ENCODE measurements around the gene IDH2. TPM values are rescaled to one million over a fixed set of nuclear protein-coding genes. Genes with fewer than 3 reads are reported as not detected.
A peak's percentile ranks its signal among the peaks of the same experiment; 100 is the strongest.

IDH2 gene
- total RNA-seq, 1 donor from 2014 or later: 1,067 TPM

DNA sequence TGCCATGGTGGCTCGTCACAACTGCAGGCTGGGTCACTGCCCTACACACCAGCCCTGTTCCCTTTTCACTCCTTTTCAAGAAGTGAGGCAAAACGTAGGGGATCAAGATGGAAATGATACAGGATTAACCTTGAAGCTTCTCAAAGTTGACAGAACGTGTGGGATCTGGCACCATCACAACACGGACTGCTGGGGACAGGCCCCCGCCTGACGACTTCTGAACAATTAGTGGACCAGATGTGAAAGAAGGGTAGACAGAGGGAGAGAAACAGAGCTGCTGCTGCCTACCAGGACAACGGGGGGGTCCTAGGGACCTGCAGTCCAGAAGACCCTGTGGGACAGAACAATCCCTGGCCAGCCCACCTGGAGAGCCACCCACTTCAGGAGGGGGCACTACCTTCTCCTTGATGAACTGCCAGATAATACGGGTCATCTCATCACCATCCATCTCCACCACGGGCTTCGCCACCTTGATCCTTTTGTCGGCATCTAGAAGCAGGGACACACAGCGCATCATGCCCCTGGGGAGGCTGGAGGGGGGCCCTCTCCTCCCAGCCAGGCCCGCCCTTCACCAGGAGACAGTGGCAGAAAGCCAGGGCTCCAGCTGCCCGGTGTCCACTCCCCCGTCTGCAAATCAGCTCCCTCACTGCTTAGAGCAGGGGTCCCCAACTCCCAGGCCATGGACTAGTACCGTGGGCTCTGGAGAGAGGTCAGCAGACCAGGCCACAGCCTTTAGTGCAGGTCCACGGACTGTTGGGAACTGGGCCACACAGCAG is 10.9 kb downstream of the IDH2 start:
- ATAC-seq (ENCODE audit: poor library complexity) (no peak), DNase-seq (peak; percentile 25)
- intact Hi-C loops (cut with DNase I): no loop called here

DNA sequence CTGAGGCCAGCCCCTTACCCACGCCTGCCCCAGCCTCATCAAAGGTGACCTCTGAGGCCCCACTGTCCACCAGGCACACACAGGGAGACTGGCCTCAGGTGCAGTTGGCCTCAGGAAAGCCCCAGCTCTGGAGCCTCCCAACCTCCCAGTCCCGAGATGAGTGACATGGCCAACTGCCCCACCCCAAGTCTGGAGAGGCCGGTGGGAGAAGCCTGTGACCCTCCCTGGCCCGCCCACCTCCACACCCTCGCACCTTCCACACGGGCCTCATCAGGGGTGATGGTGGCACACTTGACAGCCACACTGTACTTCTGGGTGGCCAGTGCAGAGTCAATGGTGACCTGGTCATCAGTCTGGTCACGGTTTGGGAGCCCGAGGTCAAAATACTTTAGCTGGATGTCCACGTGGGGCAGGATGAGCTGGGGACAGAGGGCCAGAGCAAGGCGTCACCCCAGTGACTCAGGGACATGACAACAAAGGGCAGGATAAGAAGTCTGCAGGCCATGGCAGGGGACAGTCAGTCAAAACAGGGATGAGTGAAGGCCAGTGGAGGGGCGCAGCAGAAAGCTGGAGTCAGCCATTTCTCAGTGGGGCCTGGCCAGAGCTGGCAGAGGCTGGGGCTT is 11.9 kb downstream of the IDH2 start:
- ATAC-seq (ENCODE audit: poor library complexity) (no peak), DNase-seq (peak; percentile 14)
- intact Hi-C loops (cut with DNase I): no loop called here

DNA sequence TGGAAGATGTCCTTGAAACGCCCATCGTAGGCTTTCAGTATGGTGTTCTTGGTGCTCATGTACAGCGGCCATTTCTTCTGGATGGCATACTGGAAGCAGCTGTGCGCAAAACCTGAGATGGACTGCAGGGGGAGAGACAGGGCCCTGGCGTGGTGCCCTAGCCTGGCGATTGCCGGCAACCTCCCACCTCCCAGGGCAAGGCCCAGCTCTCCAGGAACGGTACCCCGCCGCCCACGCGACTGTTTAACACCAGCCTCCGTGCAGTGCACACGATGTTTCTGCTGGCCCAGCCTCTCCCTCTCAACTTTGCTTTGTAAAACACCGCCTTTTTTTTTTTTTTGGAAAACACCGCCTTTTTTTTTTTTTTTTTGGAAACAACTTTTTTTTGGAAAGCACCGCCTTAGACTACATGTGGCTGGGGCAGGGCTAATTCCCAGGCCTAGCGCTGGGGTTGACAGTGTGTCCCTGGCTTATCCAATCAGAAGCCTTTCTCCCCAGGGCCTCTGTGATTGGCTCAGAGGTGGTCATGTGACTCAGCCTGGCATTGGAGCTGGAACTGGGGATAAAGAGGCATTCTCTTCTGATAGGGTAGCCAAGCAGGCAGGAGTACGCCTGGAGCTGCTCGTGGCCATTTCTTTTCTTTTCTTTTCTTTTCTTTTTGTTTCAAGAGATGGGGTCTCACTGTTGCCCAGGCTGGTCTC is 14.7 kb downstream of the IDH2 start:
- intact Hi-C loops (cut with DNase I): loop anchor here (5.0 kb wide), 1 partner anchor 345 kb away; no protein-coding TSS in a partner anchor
- DNase-seq: peak; percentile 44
- ATAC-seq (ENCODE audit: poor library complexity): peak; percentile 8

DNA sequence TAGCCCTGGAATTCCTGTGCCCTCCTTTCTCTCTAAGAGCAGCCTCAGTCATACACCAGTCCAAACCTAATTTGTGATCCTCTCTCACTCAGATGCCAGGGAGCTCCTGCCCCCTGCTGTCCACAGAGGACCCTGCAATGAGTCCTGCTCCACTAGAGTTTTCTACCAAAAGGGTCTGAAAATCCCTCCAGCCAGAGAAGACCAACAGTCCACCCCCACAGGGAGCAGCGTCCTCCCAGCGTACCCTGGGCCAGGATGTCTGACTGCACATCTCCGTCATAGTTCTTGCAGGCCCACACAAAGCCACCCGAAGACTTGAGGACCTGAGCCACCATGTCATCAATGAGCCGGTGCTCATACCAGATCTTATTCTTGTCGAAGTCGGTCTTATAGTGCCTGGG is 15.4 kb downstream of the IDH2 start:
- intact Hi-C loops (cut with DNase I): loop anchor here (5.0 kb wide), 1 partner anchor 345 kb away; no protein-coding TSS in a partner anchor
- no peak for ATAC-seq (ENCODE audit: poor library complexity)
- DNase-seq: peak; percentile 57

DNA sequence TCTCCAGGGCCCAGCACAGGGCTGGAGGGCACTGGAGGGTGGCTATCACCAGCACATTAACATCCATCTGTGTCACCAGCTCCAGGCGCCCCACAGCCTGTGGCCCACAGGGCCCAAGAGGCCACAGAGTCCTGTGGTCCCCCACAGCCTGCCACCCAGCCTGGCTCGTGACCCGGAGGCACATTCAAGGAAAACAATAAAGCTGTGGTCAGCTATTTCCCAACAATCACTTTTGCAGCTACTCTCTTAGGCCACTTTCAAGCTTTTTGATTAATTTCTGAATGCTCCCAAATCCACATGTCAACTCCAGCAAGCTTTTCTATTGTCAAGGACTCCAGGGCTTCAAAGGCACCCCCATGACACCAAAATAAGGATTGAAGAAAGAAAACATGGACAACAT is 16.7 kb downstream of the IDH2 start:
- no peak for DNase-seq
- intact Hi-C loops (cut with DNase I): loop anchor here (5.0 kb wide), 1 partner anchor 343 kb away; no protein-coding TSS in a partner anchor
- no peak for ATAC-seq (ENCODE audit: poor library complexity)

DNA sequence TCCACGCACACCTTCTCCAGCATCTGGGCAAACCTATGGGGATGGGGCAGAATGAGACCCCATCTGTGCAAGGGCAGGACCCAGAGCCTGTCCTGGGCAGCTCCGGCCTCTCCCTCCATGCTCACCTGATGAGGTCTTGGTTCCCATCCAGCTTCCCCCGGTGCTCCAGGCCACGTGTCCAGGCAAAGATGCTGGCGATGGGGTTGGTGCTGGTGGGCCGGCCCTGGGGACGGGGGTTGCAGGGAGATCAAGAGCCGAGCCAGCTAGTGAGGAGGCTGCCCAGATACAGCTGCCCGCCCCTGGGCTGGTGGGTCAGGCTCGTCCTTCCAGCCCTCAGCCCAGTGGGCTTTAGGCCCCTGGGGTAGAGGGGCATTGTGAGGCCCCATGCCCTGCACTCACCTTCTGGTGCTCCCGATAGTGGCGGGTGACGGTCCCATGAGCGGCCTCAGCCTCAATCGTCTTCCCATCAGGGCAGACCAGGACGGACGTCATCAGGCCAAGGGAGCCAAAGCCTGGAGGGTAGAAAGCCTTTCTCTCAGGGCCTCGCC is 17.3 kb downstream of the IDH2 start:
- ATAC-seq (ENCODE audit: poor library complexity) (no peak), DNase-seq (no peak)
- intact Hi-C loops (cut with DNase I): loop anchor here (5.0 kb wide), 1 partner anchor 343 kb away; no protein-coding TSS in a partner anchor

DNA sequence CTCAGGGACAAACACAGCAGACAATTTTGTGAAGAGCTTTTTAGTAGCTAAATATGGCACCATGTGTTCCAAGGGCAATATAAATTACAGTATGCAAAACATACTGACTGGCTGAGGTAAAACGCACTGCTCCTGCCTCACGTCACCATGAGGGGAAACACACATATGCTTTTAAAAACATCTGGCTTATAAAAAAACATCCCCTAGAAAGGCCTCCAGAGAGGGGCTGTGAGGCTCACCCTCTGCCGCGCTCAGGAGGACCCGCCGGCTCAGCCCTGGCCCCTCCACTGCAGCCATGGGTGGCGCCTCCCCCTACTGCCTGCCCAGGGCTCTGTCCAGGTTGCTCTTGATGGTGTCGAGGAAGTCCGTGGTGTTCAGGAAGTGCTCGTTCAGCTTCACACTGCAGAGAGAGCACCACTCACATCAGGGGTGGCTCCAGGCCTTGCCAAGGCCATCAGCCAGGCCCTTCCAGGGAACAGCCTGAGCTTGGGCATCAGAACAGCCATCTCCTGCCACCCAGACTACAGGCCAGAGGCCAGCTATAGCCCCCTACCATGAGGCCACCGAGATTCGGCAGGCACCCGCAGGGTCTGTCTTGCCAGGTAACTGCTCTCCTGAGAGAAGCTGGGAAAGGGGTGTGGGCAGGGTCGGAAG is 18.2 kb downstream of the IDH2 start:
- ATAC-seq (ENCODE audit: poor library complexity) (no peak), DNase-seq (no peak)
- intact Hi-C loops (cut with DNase I): no loop called here

DNA sequence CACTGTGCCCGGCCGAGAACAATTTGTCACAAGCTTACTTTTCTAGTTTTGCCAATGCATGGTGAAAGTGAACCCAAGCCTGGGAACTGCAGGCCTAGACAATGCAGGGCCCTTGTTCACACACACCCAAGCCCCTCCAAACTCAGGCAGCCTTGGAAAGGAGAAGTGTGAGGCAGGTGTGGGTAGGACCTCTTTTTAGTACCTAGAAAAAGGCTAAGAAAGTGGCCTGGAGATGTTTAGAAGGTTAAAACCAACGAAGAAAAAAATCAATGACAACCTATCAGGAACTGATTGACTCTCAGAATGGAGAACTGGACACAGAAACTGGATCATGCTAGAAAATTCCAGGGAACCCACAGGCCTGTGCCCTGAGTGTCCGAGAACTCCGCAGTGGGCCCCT is 18.8 kb downstream of the IDH2 start:
- DNase-seq: no peak
- no peak for ATAC-seq (ENCODE audit: poor library complexity)
- intact Hi-C loops (cut with DNase I): no loop called here

DNA sequence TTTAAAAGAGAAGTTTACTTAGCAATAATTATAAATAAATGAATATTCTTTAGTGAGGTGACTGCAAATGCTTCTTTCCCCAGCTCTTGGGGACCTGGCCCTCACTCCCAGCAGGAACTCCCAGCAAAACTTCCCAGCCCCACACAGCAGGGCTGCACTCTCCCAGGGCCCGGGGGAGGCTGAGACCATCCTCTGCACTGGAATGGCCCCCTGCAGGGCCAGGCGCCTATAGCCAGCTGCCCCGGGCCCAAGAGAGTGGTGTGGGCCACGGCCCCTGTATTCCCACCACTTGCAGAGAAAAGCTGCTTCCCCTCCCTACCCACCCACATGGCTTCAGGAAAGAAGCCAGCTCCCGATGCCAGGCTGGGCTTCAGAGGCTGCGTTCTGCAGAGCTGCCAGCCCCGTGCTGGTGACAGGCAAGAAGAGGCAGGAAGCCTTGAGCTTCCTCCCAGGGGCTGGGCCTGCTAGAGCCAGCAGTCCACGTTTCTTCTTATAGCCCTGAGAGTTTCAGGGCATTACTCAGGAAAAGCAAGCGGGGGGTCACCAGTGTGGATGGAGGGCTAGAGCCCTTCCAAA is 20.0 kb downstream of the IDH2 start:
- DNase-seq: no peak
- intact Hi-C loops (cut with DNase I): no loop called here
- ATAC-seq (ENCODE audit: poor library complexity): peak; percentile 34

DNA sequence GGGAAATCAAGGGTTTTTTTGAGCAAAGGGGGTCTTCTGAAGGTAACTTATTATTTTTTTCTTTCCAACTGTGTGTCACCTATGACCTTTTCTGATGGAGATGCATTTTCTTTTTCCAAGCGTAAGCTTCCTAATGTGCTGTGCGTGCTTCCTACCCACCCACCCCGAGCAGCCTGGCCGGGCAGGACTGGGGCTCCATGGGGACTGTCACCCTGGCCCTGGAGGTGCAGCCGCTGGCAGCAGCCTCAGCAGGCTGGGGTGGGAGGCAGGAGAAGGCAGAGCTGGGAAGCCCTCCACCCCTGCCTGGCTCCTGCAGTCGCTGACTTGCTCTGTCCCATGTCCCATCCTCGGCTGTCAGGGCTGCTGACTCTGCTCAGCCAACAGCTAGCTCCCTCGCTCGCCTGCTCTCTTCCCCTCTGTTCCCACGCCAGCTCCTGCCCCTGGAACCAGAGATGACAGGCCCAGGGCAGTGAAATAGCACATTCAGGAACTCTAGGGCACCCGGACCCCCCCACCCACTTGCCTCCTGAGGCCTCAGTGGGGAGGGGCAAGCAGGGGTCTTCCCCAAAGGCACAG is 21.4 kb downstream of the IDH2 start:
- intact Hi-C loops (cut with DNase I): no loop called here
- DNase-seq (no peak), ATAC-seq (ENCODE audit: poor library complexity) (peak; percentile 2)

DNA sequence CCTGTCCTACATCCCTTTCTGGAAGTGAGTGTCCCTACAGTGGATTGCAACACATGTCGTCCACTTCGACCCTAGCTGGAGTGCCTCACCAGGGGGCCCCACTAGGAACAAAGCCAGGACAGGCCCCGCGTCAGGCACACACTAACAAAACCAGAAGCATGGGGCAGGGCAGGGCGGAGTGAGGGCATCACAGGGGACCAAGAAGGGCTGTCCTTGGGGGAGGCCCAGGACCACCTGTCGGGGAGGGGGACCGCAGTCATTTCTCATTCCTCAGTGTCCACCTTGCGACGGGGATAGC is 21.9 kb downstream of the IDH2 start:
- DNase-seq (no peak), ATAC-seq (ENCODE audit: poor library complexity) (no peak)
- intact Hi-C loops (cut with DNase I): no loop called here

DNA sequence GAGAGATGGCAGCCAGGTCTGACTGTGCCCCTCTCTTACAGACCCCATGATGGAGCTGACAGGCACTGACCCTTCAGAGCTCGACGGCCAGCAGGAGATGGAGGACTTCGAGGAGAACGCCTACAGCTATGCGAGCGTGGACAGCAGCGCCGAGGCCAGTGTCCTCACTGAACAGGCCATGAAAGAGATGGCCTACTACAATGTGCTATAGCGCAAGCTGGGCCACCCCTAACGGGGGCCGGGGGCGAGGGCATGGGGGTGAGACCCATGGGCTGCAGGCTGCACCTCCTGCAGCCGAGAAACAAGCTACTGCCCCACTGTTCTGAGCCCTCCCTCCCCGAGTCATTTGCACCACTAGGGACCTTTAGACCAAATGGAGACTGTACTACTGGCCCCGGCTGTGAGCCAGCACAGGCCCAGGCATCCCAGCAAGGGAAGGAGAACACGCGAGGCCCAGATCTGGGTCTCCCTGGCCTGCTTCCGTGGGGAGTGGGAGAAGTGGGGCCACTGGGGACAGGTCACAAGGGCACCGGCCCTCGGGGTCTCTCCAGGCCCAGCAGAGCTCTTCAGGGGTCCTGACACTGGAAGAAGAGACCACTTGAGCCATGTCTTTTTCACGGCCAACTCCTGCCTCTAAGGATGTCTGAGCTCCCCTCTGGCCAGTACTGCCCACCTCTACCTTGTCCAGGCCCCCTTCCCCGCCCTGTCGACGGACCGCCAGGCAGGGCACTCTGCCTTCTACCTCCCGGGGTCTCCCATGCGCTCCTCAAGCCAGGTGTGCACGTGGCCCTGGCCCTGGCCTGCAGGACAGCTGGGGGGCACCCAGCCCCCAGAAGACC is 22.4 kb downstream of the IDH2 start:
- DNase-seq (no peak), ATAC-seq (ENCODE audit: poor library complexity) (no peak)
- intact Hi-C loops (cut with DNase I): no loop called here

DNA sequence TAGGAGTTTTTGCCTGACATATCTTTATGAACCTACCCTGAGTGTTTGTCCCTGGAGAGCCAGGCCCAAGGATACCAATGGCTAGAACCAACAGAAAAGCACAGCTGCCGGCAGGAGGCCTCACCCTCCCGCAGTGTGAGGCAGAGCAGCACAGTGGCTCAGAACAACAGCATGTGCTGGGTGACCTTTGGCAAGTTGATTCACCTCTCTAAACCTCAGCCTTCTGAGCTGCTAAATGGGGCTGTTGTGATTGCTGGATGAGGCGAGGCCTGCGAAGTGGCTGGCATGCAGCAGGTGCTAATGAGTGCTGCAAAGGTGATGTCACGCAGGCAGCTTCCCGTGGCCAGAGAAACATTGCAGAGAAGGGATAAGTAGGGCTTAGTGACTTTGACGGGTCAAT is 23.3 kb downstream of the IDH2 start:
- no peak for DNase-seq
- no peak for ATAC-seq (ENCODE audit: poor library complexity)
- intact Hi-C loops (cut with DNase I): no loop called here

DNA sequence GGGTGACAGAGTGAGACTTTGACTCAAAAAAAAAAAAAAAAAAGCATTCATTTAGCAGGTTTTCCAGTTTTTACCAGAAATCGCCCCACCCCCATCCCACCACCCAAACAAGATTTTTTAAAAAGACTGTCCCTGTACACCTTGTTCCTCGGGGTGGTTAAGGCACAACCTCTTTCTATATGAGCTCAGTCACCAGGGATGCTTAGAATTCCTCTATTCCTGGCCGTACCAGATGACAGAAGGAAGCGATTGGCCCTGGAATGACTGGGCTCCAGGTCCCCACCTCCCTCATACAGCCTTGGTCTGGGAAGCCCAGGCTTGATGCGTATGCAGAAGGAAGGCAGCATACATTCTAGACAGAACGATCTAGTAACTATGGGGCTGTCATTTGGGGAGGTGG is 25.6 kb downstream of the IDH2 start:
- intact Hi-C loops (cut with DNase I): no loop called here
- DNase-seq (no peak), ATAC-seq (ENCODE audit: poor library complexity) (no peak)

DNA sequence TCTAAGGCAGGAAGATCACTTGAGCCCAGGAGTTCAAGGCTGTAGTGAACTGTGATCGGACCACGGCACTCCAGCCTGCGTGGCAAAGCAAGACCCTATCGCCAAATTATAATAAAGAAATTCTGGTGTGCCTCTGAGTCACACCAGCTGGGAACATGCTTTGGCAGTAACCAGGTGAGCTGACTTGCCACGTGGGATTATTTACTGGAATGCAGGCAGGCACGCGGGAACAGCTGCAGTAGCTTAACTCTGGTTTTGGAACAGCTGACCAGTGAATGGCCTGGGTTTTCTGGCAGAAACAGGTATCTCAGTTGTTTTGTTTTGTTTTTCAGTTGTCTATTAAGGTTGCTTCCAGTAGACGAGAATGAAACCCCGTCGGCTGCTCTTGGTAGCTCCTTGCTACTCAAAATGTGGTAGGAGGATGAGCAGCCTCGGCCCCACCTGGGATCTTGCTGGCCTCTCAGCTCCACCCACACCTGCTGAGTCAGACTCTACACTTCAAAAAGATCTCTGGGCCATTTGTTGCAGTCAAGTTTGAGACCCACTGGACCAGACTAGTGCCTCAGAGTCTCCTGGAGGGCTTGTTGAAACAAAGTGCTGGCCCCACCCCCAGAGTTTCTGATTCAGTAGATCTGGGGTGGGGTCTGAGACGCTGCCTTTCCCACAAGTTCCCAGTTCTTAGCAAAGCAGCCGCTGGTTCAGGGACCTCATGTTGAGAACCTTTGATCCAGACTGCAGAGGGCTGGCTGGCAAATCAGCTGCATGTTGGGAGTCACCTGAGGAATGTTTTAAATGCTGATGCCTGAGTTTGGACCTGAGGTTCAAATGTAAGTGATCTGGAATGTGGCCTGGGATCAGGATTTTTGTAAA is 26.6 kb downstream of the IDH2 start:
- no peak for ATAC-seq (ENCODE audit: poor library complexity)
- no peak for DNase-seq
- intact Hi-C loops (cut with DNase I): no loop called here

DNA sequence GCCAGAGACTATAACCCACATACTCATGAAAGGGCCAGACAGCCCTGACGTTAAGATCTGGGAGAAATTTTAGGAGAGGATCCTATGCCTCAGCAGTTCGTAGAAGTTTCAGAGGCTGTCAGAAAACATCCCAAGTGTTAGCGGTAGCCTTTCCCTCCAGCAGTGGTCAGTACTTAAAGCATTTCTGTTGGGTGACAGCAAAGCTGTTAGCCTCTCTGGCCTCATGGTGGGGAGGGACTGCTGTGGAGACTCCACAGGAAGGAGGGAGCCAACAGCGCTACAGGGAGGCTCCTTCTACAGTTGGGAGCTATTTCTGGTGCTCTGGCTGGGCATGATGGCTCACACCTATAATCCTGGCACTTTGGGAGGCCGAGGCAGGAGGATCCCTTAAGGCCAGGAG is 27.4 kb downstream of the IDH2 start:
- intact Hi-C loops (cut with DNase I): loop anchor here (5.0 kb wide), 3 partner anchors 73 to 313 kb away; partner anchors contain the start of genes ARPIN and ZNF710
- ATAC-seq (ENCODE audit: poor library complexity): no peak
- no peak for DNase-seq

DNA sequence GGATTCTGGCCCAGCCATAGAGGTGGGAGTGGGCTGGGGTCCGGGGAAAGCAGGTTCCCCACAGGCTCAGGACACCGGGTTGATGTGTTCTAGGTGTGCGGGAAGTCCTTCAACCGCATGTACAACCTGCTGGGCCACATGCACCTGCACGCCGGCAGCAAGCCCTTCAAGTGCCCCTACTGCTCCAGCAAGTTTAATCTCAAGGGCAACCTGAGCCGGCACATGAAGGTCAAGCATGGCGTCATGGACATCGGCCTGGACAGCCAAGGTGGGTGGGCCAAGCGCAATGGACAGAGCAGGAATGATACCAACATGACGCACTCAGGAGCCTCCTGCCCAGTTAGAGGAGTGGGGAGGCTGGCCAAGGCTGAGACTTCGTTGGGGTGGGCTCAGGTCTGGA is 28.2 kb downstream of the IDH2 start:
- intact Hi-C loops (cut with DNase I): loop anchor here (5.0 kb wide), 3 partner anchors 72 to 312 kb away; partner anchors contain the start of genes ARPIN and ZNF710
- ATAC-seq (ENCODE audit: poor library complexity) (peak; percentile 7), DNase-seq (no peak)

Data from Right ventricle myocardium superior (tissue), 1 donor.